Activated CD4-positive, alpha-beta T cell treated with anti-CD3 and anti-CD28 coated beads, Interleukin-2, Interleukin-6, amounts not matched to agents 100 ng/mL and 50 ng/mL, durations not matched to agents 16 hours and 8 hours (primary cell): ENCODE measurements around the gene EIF4E3.

Experiments used
- DNase-seq: peaks from one replicate; pipeline ENCODE4 v3.0.0-alpha.2; 2020

Gene EIF4E3

GRCh38 chr3:71685686-71686085 lies 39.5 kb downstream of the EIF4E3 start:
- DNase-seq = no peak

- DNase-seq = no peak
These were observed 40.3 kb downstream of the EIF4E3 start for GRCh38 chr3:71684757-71685386.

GRCh38 chr3:71684046-71684756 lies 41.0 kb downstream of the EIF4E3 start:
- no peak for DNase-seq

GRCh38 chr3:71681224-71681668 lies 44.0 kb downstream of the EIF4E3 start:
- peak; percentile 45 for DNase-seq

DNA sequence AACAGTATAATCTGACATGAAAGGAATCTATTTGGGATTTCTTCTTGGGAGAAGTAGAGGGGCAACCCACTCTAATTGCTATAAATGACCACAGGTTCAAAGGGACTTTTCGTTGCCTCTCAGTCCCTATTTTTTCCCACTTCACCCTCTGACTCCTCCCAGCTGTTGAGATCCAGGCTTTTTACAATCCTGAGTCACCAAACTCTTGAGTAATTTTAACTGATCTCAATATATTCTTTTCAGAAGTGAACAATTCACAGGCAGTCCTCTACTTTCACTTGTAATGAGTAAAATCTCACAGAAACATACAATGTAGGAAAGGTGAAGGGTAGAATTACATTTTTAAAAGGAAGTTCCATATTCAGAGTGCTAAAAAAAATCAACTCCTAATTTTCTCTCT lies 44.6 kb downstream of the EIF4E3 start:
- no peak for DNase-seq

DNA sequence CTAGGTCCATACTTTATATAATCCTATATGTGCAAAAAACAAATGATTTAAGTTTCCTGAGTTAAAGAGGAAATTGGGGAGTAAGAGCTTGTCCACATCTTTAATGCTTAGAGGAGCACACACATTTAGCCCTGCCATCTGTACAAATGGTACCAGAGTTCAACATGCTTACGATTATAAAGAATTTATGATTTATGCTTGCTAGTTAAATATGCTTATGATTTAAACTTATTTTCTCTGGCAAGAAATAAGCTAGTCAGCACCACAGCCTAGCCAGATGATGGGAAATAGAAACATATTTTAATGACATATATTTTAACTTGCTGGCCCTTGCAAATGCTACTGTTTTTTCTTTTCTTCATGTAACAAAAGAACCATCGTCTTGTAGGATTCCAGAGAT lies 48.3 kb downstream of the EIF4E3 start:
- no peak for DNase-seq

DNA sequence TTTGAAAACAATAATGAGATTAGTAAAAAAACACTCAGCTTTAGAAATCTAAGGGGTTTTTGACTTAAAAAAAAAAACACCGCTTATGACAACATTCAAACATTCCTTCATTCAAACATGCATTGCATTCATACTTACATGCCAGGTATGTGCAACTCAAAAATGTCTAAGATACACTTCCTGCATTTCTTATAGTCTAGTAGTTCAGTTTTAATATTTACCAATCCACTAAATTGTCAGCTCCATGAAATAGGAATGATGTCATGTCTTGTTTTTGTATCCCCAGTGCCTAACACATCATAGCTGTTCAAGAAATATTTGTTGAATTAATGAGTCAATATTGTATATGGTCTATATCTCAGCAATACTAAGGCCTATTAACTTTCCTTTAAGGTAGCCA lies 51.7 kb downstream of the EIF4E3 start:
- no peak for DNase-seq

DNA sequence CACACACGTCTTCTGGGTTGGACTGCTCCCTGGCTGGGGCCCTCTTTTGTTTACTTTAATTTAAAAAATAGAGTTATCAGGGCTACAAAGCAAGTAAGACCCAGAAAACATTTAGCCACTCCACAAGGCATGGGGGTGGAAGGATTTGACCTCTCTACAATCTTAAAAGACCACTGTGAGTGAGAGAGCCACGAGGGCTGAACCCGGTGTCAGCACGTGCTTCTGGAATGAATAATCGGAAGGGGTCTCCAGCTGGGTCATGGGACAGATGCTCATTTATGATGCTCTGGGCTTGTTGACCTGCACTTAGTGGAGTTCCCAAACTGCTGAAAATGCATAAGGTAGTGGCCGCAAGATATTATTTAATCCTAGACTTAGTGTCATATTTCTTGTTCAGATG lies 52.4 kb downstream of the EIF4E3 start:
- DNase-seq = no peak

- DNase-seq = no peak
These were observed 52.9 kb downstream of the EIF4E3 start for GRCh38 chr3:71672340-71672739.

DNA sequence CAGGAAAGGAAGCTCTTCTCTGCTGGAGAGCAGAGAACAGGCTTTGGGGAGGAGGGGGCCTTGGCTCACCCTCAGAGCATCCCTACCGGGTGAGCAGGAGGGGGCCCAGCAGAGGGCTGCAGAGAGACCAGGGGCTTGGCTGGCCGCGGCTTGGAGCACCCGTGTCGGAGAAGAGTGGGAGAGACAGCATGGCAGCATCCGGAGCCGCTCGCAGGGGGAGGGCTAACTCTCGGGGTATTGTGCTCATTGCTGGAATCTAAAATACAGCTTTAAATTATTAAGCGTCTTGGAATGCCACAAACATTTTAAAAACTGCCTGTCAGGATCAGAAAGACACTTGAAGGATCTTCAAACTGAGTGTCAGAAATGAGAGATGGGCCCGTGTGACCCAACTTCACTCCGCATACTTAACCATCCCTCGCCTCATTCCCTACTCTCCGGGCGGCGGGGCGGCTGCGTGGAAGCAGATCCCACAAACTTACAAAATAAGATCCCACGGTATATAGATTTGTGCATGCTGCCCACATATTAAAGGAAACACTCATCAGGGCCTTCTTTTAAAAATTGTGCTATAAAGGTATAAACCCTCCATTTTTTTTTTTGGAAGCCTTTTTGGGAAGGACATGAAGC lies 53.9 kb downstream of the EIF4E3 start:
- DNase-seq = no peak

DNA sequence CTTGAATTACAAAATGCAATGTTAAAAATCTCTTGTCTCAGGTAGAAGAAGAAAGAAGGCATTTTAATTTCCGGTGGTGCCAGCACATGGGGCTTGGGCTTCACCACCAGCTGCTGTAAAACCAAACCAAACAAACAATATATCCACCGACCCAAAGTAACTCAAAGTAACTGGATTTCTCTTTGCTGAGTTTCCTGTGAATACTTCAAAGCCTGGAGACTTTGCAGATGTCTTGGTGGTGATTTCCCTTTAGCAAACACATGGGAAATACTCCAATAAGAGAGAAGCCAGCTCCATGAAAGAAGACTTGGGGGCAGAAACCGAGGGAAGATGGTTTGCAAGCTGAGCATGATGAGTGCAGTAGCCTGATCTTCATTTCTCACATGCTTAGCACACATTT lies 62.6 kb downstream of the EIF4E3 start:
- DNase-seq = no peak

- no peak for DNase-seq
These were observed 63.1 kb downstream of the EIF4E3 start for GRCh38 chr3:71662056-71662455.

DNA sequence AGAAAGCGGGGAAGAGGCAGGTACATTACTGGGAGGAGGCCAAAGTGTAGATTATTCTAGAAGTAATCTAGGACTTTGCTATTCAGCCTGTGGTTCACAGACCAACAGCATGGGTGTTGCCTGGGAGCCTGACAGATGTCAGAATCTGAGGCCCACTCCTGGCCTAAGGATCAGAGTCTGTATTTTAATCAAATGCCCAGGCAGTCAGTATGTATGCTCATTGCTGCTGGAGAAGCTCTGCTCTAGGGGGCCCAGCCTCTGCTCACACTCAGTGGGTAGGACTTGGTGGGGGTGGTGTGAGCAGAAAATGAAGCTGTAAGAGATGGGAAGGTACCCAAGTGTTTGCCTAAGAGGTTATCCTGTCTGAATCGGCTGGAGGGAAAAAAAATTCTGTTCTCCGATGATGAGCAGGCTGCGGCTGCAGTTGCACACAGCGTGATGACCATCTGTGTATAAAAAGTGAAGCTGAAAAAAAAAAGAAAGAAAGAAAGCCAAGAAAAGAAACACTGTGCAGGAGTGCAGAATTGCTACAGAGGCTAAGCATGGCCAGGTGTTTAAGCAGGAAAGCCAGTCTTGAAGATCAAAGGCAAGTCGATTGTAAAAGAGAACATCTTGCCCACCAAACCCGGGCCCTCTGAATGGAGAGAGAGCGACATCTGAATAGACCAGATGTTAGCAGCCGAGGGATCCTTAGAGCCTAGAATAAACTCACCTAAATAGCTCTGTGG lies 65.2 kb downstream of the EIF4E3 start:
- DNase-seq = no peak

DNA sequence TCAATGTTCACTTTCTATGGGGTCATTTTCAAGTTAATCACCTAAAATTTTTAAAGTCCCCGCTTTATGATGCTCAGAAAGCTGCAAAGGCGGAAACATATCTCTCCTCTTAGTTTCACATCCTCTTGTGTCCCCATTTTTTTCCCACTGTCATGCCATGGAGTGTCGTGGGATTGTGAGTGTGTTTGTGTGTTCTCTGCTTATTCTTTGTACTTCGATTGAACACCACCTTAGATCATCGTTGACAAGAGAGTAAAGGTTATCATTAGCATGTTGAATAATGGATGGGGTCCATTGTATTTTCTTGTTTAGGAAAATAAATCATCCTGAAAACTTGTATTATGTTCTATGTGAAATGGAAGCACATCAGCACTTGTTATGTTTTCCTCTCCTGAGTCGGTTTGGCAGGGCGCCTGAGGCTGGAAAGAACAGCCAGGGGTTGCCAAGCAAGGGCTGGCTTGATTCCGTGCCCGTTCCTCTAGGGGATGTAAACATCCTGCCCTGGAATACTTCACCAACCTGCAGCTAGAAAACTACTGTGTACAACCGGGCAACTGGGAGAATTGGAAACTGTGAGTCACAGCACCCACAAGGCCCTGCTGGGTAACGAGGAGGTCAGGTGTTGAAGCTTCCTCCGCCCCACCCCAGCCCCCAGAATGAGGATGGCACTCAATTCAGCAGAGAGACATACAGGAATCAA lies 67.2 kb downstream of the EIF4E3 start:
- DNase-seq = no peak

GRCh38 chr3:71655061-71655460 lies 70.1 kb downstream of the EIF4E3 start:
- DNase-seq = no peak

DNA sequence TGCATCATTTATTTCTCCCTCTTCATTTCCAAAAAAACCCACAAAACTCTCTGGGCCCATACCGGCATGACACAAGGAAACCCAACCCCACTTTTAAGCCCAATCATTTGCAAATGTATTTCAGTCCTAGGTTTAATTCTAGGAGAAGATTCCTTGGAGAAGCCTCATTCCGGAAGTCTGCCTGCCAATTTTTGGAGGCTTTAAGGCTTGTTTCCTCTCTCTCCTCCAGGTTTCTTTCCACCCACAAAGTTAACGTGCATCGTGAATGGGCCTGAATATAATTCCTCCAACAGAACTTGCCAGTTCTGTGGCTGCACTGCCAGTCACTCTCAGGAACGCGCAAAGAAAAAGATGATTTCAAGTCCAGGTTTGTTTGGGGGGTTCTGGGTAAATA lies 71.8 kb downstream of the EIF4E3 start:
- DNase-seq = no peak

GRCh38 chr3:71652781-71653413 lies 72.3 kb downstream of the EIF4E3 start:
- peak; percentile 42 for DNase-seq

DNA sequence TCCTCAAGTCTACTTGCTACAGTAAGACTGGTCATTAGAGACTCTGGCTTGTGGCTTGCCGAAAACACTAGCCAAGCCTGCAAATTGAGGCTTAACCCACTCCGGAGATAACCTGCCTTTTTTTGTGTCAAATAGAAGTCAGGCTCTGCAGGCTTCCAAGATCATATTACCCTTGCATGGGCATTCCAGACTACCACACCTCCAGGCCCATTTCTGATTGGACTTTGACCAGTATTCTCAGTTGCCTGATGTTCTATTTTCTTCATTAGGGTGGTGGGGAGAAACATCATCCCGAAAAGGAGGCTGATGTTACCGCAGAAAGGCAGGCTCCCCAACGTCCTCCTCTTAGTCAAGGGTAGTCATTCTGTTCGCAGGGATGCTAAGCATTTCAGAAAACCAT lies 73.6 kb downstream of the EIF4E3 start:
- DNase-seq = no peak

DNA sequence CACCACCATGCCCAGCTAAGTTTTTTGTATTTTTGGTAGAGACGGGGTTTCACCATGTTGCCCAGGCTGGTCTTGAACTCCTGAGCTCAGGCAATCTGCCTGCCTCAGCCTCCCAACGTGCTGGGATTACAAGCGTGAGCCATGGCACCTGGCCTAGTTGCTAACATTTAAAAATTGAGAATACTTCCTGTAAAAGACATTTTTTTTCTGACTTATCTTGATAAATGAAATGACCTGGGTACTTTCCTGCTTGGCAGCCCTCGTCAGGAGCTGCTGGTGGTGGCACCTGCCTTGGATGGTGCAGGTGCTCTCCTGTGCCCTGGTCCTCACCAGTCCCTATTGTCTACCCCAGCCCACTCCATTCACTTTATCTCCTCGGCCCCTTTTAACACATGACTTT lies 74.8 kb downstream of the EIF4E3 start:
- no peak for DNase-seq

DNA sequence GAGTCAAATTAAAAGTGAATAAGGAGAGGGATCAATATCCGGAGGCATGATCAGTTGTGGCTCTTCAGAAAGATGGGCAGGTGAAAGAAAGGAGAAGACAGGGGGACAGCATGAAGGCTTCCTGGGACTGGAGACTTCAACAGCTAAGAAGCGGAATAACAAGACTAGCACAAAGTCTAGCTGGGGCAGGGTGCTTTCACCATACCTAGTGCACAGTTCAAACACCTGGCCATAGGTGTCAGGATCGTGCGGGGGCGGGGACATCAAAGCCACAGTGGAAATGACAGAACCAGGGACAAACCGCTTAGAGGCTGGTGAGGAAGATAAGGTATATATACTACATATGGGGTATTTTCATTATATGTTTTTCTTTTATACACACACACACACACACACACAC lies 75.4 kb downstream of the EIF4E3 start:
- DNase-seq = no peak

DNA sequence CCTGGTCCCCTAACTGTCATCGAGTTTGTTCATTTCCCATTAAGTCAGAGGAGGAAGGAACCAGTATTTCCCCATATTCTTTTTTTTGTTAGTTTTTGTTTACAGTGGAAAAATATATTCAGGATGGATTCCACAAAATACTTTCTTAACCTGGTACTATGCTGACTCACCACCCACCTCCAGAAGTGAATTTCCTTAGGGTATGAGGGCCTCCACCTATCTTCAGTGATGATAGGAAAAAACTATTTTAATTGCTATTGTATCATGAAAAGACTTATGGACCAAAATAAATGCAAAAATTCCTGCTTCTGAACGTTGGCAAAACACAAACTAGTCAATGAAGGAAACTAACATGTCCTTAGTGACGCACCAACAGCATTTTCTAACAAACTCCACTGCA lies 77.5 kb downstream of the EIF4E3 start:
- DNase-seq = no peak

GRCh38 chr3:71646971-71647370 lies 78.2 kb downstream of the EIF4E3 start:
- DNase-seq = no peak

DNA sequence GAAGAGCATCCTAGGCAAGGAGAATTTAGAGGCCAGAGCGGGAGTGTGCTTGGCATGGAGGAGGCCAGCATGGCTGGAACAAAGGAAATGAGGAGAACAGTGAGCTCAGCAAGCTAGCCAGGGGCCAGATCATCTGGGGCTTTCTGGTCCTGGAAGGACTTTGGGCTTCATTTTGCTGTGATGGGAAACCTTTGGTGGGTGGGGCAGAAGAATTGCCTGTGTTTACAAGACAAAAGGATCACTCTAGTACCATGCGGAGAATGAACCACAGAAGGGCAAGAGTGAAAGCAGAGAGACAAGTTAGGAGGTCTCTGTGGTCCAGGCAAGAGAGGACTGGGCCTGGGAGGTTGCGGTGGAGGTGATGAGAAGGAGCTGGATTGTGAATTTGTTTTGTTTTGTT lies 80.1 kb downstream of the EIF4E3 start:
- DNase-seq = no peak
